SK-N-SH treated with all-trans-retinoic acid at 6 μM for 48 hours (cell line): ENCODE data around the gene MARK3.

Experiments used
- ARNTL ChIP-seq: fragments of 450-650 bp; formaldehyde crosslinking; IDR thresholded peaks from 2 replicates; pipeline ENCODE4 v1.5.0; 2020; ENCODE audit warnings: low read depth, mild to moderate bottlenecking, moderate library complexity, borderline replicate concordance
- OSR1 ChIP-seq: fragments of 250-450 bp; sonication (Bioruptor Pico); IDR thresholded peaks from 2 replicates; pipeline ENCODE4 v1.8.0; 2022; ENCODE audit warnings: moderate library complexity, mild to moderate bottlenecking, inconsistent platforms
- RARB ChIP-seq: fragments of 250-450 bp; sonication (Bioruptor Pico); IDR thresholded peaks from 2 replicates; pipeline ENCODE4 v1.8.0; 2021; ENCODE audit warnings: mild to moderate bottlenecking, moderate library complexity
- SNAI2 ChIP-seq: fragments of 250-450 bp; sonication (Bioruptor Pico); IDR thresholded peaks from 2 replicates; pipeline ENCODE4 v1.5.0; 2020; ENCODE audit warnings: mild to moderate bottlenecking, moderate library complexity
- TOX ChIP-seq: fragments of 250-450 bp; sonication (Bioruptor Pico); IDR thresholded peaks from 2 replicates; pipeline ENCODE4 v1.8.0; 2021; ENCODE audit warnings: mild to moderate bottlenecking, moderate library complexity, borderline replicate concordance
- ZFP3 ChIP-seq: fragments of 250-450 bp; sonication (Bioruptor Pico); IDR thresholded peaks from 2 replicates; pipeline ENCODE4 v1.5.0; 2020; ENCODE audit warnings: mild to moderate bottlenecking, moderate library complexity
- TF ChIP-seq, protein P1 (sequence below): fragments of 250-450 bp; sonication (Bioruptor Pico); IDR thresholded peaks from 2 replicates; pipeline ENCODE4 v1.8.0; 2020; ENCODE audit warnings: mild to moderate bottlenecking, moderate library complexity, borderline replicate concordance
- TF ChIP-seq, protein P2 (sequence below): fragments of 250-450 bp; sonication (Bioruptor Pico); IDR thresholded peaks from 2 replicates; pipeline ENCODE4 v1.5.1; 2020; ENCODE audit warnings: low read depth, mild to moderate bottlenecking, moderate library complexity
- TF ChIP-seq, protein P3 (sequence below): fragments of 250-450 bp; sonication (Bioruptor Pico); IDR thresholded peaks from 2 replicates; pipeline ENCODE4 v1.5.1; 2021; ENCODE audit warnings: mild to moderate bottlenecking, moderate library complexity

GRCh38 chr14:103522649-103523574 lies 137.7 kb downstream of the MARK3 start, which contains the start of gene CKB:
- no peak for TF ChIP-seq ZFP3 (CRISPR knock-in tag)
- TF ChIP-seq TOX, result no peak
- no peak for TF ChIP-seq OSR1
- no peak for TF ChIP-seq ARNTL (CRISPR knock-in tag)
- no peak for TF ChIP-seq SNAI2 (CRISPR knock-in tag)
- TF ChIP-seq RARB, result no peak
- TF ChIP-seq, protein P1, sequence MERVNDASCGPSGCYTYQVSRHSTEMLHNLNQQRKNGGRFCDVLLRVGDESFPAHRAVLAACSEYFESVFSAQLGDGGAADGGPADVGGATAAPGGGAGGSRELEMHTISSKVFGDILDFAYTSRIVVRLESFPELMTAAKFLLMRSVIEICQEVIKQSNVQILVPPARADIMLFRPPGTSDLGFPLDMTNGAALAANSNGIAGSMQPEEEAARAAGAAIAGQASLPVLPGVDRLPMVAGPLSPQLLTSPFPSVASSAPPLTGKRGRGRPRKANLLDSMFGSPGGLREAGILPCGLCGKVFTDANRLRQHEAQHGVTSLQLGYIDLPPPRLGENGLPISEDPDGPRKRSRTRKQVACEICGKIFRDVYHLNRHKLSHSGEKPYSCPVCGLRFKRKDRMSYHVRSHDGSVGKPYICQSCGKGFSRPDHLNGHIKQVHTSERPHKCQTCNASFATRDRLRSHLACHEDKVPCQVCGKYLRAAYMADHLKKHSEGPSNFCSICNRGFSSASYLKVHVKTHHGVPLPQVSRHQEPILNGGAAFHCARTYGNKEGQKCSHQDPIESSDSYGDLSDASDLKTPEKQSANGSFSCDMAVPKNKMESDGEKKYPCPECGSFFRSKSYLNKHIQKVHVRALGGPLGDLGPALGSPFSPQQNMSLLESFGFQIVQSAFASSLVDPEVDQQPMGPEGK (CRISPR knock-in tag), result no peak
- TF ChIP-seq, protein P2, sequence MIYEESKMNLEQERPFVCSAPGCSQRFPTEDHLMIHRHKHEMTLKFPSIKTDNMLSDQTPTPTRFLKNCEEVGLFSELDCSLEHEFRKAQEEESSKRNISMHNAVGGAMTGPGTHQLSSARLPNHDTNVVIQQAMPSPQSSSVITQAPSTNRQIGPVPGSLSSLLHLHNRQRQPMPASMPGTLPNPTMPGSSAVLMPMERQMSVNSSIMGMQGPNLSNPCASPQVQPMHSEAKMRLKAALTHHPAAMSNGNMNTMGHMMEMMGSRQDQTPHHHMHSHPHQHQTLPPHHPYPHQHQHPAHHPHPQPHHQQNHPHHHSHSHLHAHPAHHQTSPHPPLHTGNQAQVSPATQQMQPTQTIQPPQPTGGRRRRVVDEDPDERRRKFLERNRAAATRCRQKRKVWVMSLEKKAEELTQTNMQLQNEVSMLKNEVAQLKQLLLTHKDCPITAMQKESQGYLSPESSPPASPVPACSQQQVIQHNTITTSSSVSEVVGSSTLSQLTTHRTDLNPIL (CRISPR knock-in tag), result no peak
- TF ChIP-seq, protein P3, sequence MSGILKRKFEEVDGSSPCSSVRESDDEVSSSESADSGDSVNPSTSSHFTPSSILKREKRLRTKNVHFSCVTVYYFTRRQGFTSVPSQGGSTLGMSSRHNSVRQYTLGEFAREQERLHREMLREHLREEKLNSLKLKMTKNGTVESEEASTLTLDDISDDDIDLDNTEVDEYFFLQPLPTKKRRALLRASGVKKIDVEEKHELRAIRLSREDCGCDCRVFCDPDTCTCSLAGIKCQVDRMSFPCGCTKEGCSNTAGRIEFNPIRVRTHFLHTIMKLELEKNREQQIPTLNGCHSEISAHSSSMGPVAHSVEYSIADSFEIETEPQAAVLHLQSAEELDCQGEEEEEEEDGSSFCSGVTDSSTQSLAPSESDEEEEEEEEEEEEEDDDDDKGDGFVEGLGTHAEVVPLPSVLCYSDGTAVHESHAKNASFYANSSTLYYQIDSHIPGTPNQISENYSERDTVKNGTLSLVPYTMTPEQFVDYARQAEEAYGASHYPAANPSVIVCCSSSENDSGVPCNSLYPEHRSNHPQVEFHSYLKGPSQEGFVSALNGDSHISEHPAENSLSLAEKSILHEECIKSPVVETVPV (CRISPR knock-in tag), result no peak
